WTC11 (cell line): ENCODE results near the gene RNF133.

ENCODE experiments used
- CREB1 ChIP-seq: sonication (generic); formaldehyde crosslinking; IDR thresholded peaks from 2 replicates; pipeline ENCODE4 v1.8.0; 2023; ENCODE audit warnings: mild to moderate bottlenecking, missing genetic modification reagents
- IRF2 ChIP-seq: sonication (generic); formaldehyde crosslinking; IDR thresholded peaks from 2 replicates; pipeline ENCODE4 v1.8.0; 2022; ENCODE audit warnings: low read depth, missing genetic modification reagents, borderline replicate concordance
- NFYB ChIP-seq: sonication (generic); formaldehyde crosslinking; conservative IDR thresholded peaks from 2 replicates; pipeline ENCODE4 v1.8.0; 2022; ENCODE audit warnings: low read depth, missing genetic modification reagents
- SP1 ChIP-seq: sonication (generic); formaldehyde crosslinking; conservative IDR thresholded peaks from 2 replicates; pipeline ENCODE4 v1.8.1; 2022; ENCODE audit warnings: missing genetic modification reagents
- TF ChIP-seq, protein P1 (sequence below): sonication (generic); formaldehyde crosslinking; IDR thresholded peaks from 2 replicates; pipeline ENCODE4 v1.8.0; 2023; ENCODE audit warnings: missing genetic modification reagents
- TF ChIP-seq, protein P2 (sequence below): fragments of 200-600 bp; IDR thresholded peaks from 2 replicates; pipeline ENCODE4 v1.8.0; 2022; ENCODE audit warnings: antibody characterized with exemption

DNA sequence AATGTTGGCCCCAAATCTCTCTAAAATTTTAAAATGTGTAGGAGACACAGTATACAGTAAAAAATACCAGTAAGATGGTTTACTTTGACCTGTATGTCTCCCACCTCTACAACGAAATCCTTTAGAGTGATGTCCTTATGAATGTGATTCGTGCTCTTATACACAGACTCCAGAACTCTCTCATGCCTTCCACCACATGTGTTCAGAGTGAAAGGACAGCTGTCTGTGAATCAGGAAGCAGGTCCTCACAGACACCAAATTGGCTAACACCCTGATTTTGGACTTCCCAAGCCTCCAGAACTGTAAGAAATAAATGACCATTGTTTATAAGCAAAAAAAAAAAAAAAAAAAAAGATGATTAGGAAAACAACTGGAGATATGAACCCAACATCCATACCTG lies 35.2 kb downstream of the RNF133 start:
- TF ChIP-seq, protein P1, sequence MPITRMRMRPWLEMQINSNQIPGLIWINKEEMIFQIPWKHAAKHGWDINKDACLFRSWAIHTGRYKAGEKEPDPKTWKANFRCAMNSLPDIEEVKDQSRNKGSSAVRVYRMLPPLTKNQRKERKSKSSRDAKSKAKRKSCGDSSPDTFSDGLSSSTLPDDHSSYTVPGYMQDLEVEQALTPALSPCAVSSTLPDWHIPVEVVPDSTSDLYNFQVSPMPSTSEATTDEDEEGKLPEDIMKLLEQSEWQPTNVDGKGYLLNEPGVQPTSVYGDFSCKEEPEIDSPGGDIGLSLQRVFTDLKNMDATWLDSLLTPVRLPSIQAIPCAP (CRISPR knock-in tag) = no peak
- TF ChIP-seq, protein P2, sequence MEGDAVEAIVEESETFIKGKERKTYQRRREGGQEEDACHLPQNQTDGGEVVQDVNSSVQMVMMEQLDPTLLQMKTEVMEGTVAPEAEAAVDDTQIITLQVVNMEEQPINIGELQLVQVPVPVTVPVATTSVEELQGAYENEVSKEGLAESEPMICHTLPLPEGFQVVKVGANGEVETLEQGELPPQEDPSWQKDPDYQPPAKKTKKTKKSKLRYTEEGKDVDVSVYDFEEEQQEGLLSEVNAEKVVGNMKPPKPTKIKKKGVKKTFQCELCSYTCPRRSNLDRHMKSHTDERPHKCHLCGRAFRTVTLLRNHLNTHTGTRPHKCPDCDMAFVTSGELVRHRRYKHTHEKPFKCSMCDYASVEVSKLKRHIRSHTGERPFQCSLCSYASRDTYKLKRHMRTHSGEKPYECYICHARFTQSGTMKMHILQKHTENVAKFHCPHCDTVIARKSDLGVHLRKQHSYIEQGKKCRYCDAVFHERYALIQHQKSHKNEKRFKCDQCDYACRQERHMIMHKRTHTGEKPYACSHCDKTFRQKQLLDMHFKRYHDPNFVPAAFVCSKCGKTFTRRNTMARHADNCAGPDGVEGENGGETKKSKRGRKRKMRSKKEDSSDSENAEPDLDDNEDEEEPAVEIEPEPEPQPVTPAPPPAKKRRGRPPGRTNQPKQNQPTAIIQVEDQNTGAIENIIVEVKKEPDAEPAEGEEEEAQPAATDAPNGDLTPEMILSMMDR = no peak
- TF ChIP-seq IRF2 (CRISPR knock-in tag) = no peak
- TF ChIP-seq NFYB (CRISPR knock-in tag) = no peak
- no peak for TF ChIP-seq CREB1 (CRISPR knock-in tag)
- TF ChIP-seq SP1 (CRISPR knock-in tag) = no peak
